ENCODE results near the gene ETFDH. TPM values are rescaled to one million over a fixed set of nuclear protein-coding genes. Genes with fewer than 3 reads are reported as not detected.

Gene ETFDH
- total and polyA plus RNA-seq, 2 experiments from 2014 or later: 11.4 to 17.7 TPM

- TF ChIP-seq REST (IDR thresholded peaks at IDR 0.05; ENCODE audit: unreplicated experiment) (no peak), EZH2phosphoT487 (IDR thresholded peaks at IDR 0.05; ENCODE audit: unreplicated experiment) (no peak), STAT1 (IDR thresholded peaks at IDR 0.05; ENCODE audit: unreplicated experiment) (no peak), CTCF (conservative IDR thresholded peaks at IDR 0.05; ENCODE audit: low read depth in 2 of 2) (no peak), POLR2AphosphoS5 (IDR thresholded peaks at IDR 0.05; ENCODE audit: low read depth) (no peak)
Measured at GRCh38 chr4:158625544-158625943, 46.6 kb upstream of the ETFDH start (continued).

GRCh38 chr4:158630893-158631292 lies 41.2 kb upstream of the ETFDH start:
- Histone ChIP-seq H3K9me2 (ENCODE audit: insufficient read depth) (no peaks in the 10 kb centered on the region), H3F3A (replicated peaks; ENCODE audit: low read depth) (no peaks in the 10 kb centered on the region), H3K4me2 (no peak overlapping the region), H4K20me1 (replicated peaks; ENCODE audit: insufficient read depth) (no peaks in the 10 kb centered on the region), H3K4me1 (ENCODE audit: insufficient read depth) (no peaks in the 10 kb centered on the region), H3K27me3 (ENCODE audit: insufficient read depth) (no peaks in the 10 kb centered on the region), H3K27ac (ENCODE audit: low read depth) (no peak overlapping the region), H3K79me2 (replicated peaks; ENCODE audit: insufficient read depth) (no peaks in the 10 kb centered on the region), H3K36me3 (ENCODE audit: insufficient read depth) (no peaks in the 10 kb centered on the region), H2AFZ (no peak overlapping the region), H3K4me3 (no peak overlapping the region)
- Mint-ChIP-seq H3K27me3 (ENCODE audit: insufficient read depth, low read depth, poor library complexity) (no peaks in the 10 kb centered on the region), H3K4me3 (no peak overlapping the region), H3K4me1 (no peaks in the 10 kb centered on the region), H3K27ac (no peak overlapping the region), H3K36me3 (ENCODE audit: low read depth) (no peaks in the 10 kb centered on the region), H3K9me3 (no peaks in the 10 kb centered on the region)
- TF ChIP-seq ZNF462 (CRISPR knock-in tag; IDR thresholded peaks at IDR 0.05): no peak
- no peak for TF ChIP-seq NANOG (IDR thresholded peaks at IDR 0.05; ENCODE audit: borderline replicate concordance)
- TF ChIP-seq JUNB (IDR thresholded peaks at IDR 0.05; ENCODE audit: unreplicated experiment): no peak
- TF ChIP-seq STAT1 (IDR thresholded peaks at IDR 0.05; ENCODE audit: unreplicated experiment): no peak
- no peak for TF ChIP-seq EZH2 (IDR thresholded peaks at IDR 0.05; ENCODE audit: low read depth, unreplicated experiment)
- no peak for TF ChIP-seq ZNF331 (CRISPR knock-in tag; IDR thresholded peaks at IDR 0.05; ENCODE audit: low read depth)
- no peak for TF ChIP-seq ETS1 (IDR thresholded peaks at IDR 0.05)
- no peak for TF ChIP-seq ZNF114 (CRISPR knock-in tag; IDR thresholded peaks at IDR 0.05)
- no peak for TF ChIP-seq CREB1 (CRISPR knock-in tag; IDR thresholded peaks at IDR 0.05; ENCODE audit: low read depth)
- DNase-seq (ENCODE audit: low spot score) (no peak), ATAC-seq (no peak)

Measured in GM23338 (cell line).